ENCODE data around the gene IGFBP6.

The IGFBP6 gene

GRCh38 chr12:53143355-53143754, 45.9 kb downstream of the IGFBP6 start:
- H3K4me3 ChIP-seq (replicated peaks; ENCODE audit: low read depth, low read length) = no peak overlapping the region
- no peak for TF ChIP-seq CTCF (IDR thresholded peaks at IDR 0.05; ENCODE audit: low read length, missing control alignments)
- DNase-seq (ENCODE audit: low read depth) = no peak

GRCh38 chr12:53145383-53146260, 48.2 kb downstream of the IGFBP6 start:
- H3K4me3 ChIP-seq (replicated peaks; ENCODE audit: low read depth, low read length) = no peak overlapping the region
- no peak for TF ChIP-seq CTCF (IDR thresholded peaks at IDR 0.05; ENCODE audit: low read length, missing control alignments)
- peak; percentile 56 for DNase-seq (ENCODE audit: low read depth)

DNA sequence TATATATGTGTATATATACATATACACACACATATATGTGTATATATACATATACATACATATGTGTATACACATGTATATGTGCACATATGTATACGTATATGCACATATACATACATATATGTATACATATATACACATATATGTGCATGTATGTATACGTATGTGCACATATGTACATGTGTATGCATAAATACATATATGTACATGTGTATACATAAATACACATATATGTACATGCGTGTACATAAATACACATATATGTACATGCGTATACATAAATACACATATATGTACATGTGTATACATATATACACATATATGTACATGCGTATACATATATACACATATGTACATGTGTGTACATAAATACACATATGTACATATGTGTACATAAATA, 49.7 kb downstream of the IGFBP6 start:
- no peak for TF ChIP-seq CTCF (IDR thresholded peaks at IDR 0.05; ENCODE audit: low read length, missing control alignments)
- DNase-seq (ENCODE audit: low read depth) = no peak
- no peak overlapping the region for H3K4me3 ChIP-seq (replicated peaks; ENCODE audit: low read depth, low read length)

DNA sequence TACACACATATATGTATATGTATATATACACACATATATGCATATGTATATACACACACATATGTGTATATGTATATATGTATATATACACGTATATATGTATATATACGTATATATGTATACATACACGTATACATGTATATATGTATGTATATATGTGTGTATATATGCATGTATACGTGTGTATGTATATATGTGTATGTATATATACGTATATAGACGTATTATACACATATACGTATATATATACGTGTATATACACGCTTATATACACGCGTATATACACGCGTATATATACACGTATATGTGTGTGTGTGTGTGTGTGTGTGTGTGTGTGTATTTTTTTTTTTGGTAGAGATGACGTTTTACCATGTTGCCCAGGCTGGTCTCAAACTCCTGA, 50.2 kb downstream of the IGFBP6 start:
- DNase-seq (ENCODE audit: low read depth) = no peak
- H3K4me3 ChIP-seq (replicated peaks; ENCODE audit: low read depth, low read length) = no peak overlapping the region
- TF ChIP-seq CTCF (IDR thresholded peaks at IDR 0.05; ENCODE audit: low read length, missing control alignments) = no peak

DNA sequence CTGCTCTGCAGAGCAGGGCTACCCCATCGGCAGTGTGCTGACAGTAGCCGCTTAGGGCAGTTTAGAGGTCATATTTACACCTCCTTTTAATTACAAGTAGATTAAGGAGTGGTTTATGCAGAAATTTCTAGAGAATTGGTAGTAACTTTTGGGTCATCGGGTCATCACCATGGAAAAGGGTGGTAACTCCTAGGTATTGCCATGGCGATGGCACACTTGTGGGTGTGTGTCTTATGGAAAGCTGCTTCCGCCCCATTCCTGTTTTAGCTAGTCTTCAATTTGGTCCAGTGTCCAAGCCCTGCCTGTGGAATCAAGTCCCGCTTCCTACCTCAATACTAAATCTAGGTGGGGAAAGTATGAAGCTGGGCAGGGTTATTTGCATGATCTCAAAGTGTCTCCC, 53.6 kb downstream of the IGFBP6 start:
- no peak for TF ChIP-seq CTCF (IDR thresholded peaks at IDR 0.05; ENCODE audit: low read length, missing control alignments)
- DNase-seq (ENCODE audit: low read depth) = no peak
- no peak overlapping the region for H3K4me3 ChIP-seq (replicated peaks; ENCODE audit: low read depth, low read length)
